GM12878 (cell line): ENCODE data around the gene PPM1G. TPM values are rescaled to one million over a fixed set of nuclear protein-coding genes. Genes with fewer than 3 reads are reported as not detected.

Source experiments
- ATAC-seq: fragments of 200-7000 bp; cut with Tn5 transposase; 3 replicates; pipeline ENCODE4 v1.9.1; 2020; ENCODE audit warnings: mild to moderate bottlenecking, moderate library complexity
- BruUV-seq: library from RNA; stranded (reverse); fragments of 400-500 nt; replicated peaks from 2 replicates; lab custom pipeline; 2021; lab: Mats Ljungman, UMichigan
- CTCF ChIA-PET: fragments of 300-600 bp; sonication (Branson Sonifier 250); formaldehyde crosslinking; extraction: SDS; loops from one replicate; lab custom pipeline; 2021; ENCODE audit warnings: inconsistent platforms; lab: Yijun Ruan, JAX
- POLR2A ChIA-PET: fragments of 350-600 bp; formaldehyde crosslinking; extraction: SDS; loops from one replicate; lab custom pipeline; 2021; ENCODE audit warnings: inconsistent platforms; lab: Charles Lee
- RAD21 ChIA-PET: fragments of 300-600 bp; sonication (Branson Sonifier 250); formaldehyde crosslinking; loops from one replicate; lab custom pipeline; 2023; ENCODE audit warnings: antibody characterized with exemption; ENCODE audit not compliant: unreplicated experiment; lab: Charles Lee
- SMC1A ChIA-PET: fragments of 300-600 bp; sonication (Branson Sonifier 250); formaldehyde crosslinking; loops from one replicate; lab custom pipeline; 2023; ENCODE audit not compliant: unreplicated experiment, uncharacterized antibody; lab: Charles Lee
- DNase-seq: peaks from one replicate; pipeline ENCODE4 v3.0.0-alpha.2; 2011; ENCODE audit warnings: low read depth, low spot score
- FAIRE-seq: peaks from 3 replicates; lab custom pipeline; 2011; peaks lifted over from hg19 to GRCh38; lab: Jason Lieb, UNC
- H2AFZ ChIP-seq: 2 replicates; pipeline ENCODE4 v1.6.0; 2011; ENCODE audit warnings: low read depth, low read length, control low read depth; ENCODE audit not compliant: control insufficient read depth
- H3K27ac ChIP-seq: 2 replicates; pipeline ENCODE4 v1.5.1; 2011; ENCODE audit warnings: control low read depth; ENCODE audit not compliant: control insufficient read depth, insufficient read depth
- H3K27me3 ChIP-seq, 2 experiments: replicated peaks in 1 of 2; 2 replicates each; pipeline versions ENCODE4 v1.6.0 to v1.6.1; 2011; ENCODE audit warnings: low read length in 1 of 2; ENCODE audit not compliant: control insufficient read depth in 2 of 2, insufficient read depth in 2 of 2
- H3K36me3 ChIP-seq, 2 experiments: 2 replicates each; pipeline ENCODE4 v1.5.1; 2011; ENCODE audit warnings: low read length in 1 of 2; ENCODE audit not compliant: control insufficient read depth in 2 of 2, insufficient read depth in 2 of 2
- H3K4me1 ChIP-seq: 2 replicates; pipeline ENCODE4 v1.6.1; 2011; ENCODE audit warnings: mild to moderate bottlenecking, low read length, moderate library complexity, mixed read lengths; ENCODE audit not compliant: control insufficient read depth, insufficient read depth
- H3K4me2 ChIP-seq: 2 replicates; pipeline ENCODE4 v1.6.0; 2011; ENCODE audit warnings: control low read depth; ENCODE audit not compliant: control insufficient read depth, insufficient read depth
- H3K4me3 ChIP-seq: fragments of 200-600 bp; sonication (generic); 2 replicates; pipeline ENCODE4 v1.5.1; 2016
- H3K79me2 ChIP-seq: 2 replicates; pipeline ENCODE4 v1.6.0; 2011; ENCODE audit warnings: low read length; ENCODE audit not compliant: control insufficient read depth, insufficient read depth
- H3K9ac ChIP-seq: 2 replicates; pipeline ENCODE4 v1.8.0; 2011; ENCODE audit warnings: low read length, control low read depth, mixed read lengths; ENCODE audit not compliant: control insufficient read depth, insufficient read depth
- H3K9me3 ChIP-seq: replicated peaks from 3 replicates; pipeline ENCODE4 v1.5.1; 2011; ENCODE audit warnings: mild to moderate bottlenecking, low read length; ENCODE audit not compliant: control insufficient read depth, insufficient read depth
- H4K20me1 ChIP-seq: 2 replicates; pipeline ENCODE4 v1.6.0; 2011; ENCODE audit not compliant: control insufficient read depth, insufficient read depth
- JUNB ChIP-seq: IDR thresholded peaks from 2 replicates; pipeline ENCODE4 v1.6.1; 2016; ENCODE audit warnings: antibody characterized with exemption, mild to moderate bottlenecking
- JUND ChIP-seq: IDR thresholded peaks from 2 replicates; pipeline ENCODE4 v1.6.1; 2012; ENCODE audit warnings: low read depth, mild to moderate bottlenecking, low read length, improper control_type of control experiment, moderate library complexity
- KAT2A ChIP-seq: conservative IDR thresholded peaks from 2 replicates; pipeline ENCODE4 v1.6.1; 2011; ENCODE audit warnings: low read depth, low read length; ENCODE audit not compliant: control insufficient read depth
- LARP7 ChIP-seq: fragments of 450-650 bp; IDR thresholded peaks from 2 replicates; pipeline ENCODE4 v1.6.1; 2017; ENCODE audit warnings: mild to moderate bottlenecking
- MTA2 ChIP-seq: fragments of 450-650 bp; IDR thresholded peaks from 2 replicates; pipeline ENCODE4 v1.6.1; 2016; ENCODE audit warnings: low read depth, mild to moderate bottlenecking, moderate library complexity
- NFYA ChIP-seq: IDR thresholded peaks from 2 replicates; pipeline ENCODE4 v1.6.1; 2011; ENCODE audit warnings: low read depth, mild to moderate bottlenecking, low read length, improper control_type of control experiment, borderline replicate concordance
- NFYB ChIP-seq: IDR thresholded peaks from 2 replicates; pipeline ENCODE4 v1.6.1; 2011; ENCODE audit warnings: low read depth, mild to moderate bottlenecking, low read length, improper control_type of control experiment, moderate library complexity; ENCODE audit not compliant: insufficient read depth
- SREBF2 ChIP-seq: IDR thresholded peaks from 2 replicates; pipeline ENCODE4 v1.6.1; 2012; ENCODE audit warnings: mild to moderate bottlenecking, low read length
- WGBS: methylation state at CpG from one replicate; pipeline ENCODE4 v1.1.6; 2016; ENCODE audit warnings: low lambda C conversion rate; ENCODE audit not compliant: insufficient replicate concordance, insufficient coverage; ENCODE audit errors: missing lambda C conversion rate; 5-methylcytosine and 5-hydroxymethylcytosine counted together
- in situ Hi-C: fragments of 300-500 bp; cut with MboI; formaldehyde crosslinking; loops from 9 replicates; pipeline ENCODE4 v1.14.3; 2018; ENCODE audit warnings: mixed read lengths
- intact Hi-C: fragments of 100-400 bp; cut with micrococcal nuclease; formaldehyde crosslinking; loops from one replicate; pipeline ENCODE4 v1.14.2; 2022; ENCODE audit not compliant: unreplicated experiment
- polyA plus RNA-seq, 11 experiments: library from polyadenylated mRNA; depleted of rRNA in 4 of 11; unstranded in 6 of 11; stranded (reverse) in 5 of 11; fragments of >200 nt; fragmentation: Nextera tagmentation in 4 of 11; fragmentation: Illumina TruSeq in 1 of 11; extraction: Ambion mirVana in 4 of 11; extraction: Trizol in 1 of 11; gene quantifications; 1 replicate in 1 of 11; 2 replicates in 10 of 11; pipeline versions ENCODE4 v1.2.1 to v1.2.3, GENCODE V29; 2011 to 2016; ENCODE audit warnings: inconsistent platforms in 2 of 11, missing spikeins in 2 of 11, low read depth in 1 of 11
- total RNA-seq, 4 experiments: library from RNA; depleted of rRNA in 3 of 4; stranded (reverse); fragments of >200 nt in 3 of 4; fragmentation: Illumina TruSeq in 1 of 4; extraction: Trizol in 1 of 4; gene quantifications; 2 replicates each; pipeline versions ENCODE4 v1.2.1 to v1.2.3, GENCODE V29; 2013 to 2021
- TF ChIP-seq, protein P1 (sequence below): fragments of 450-650 bp; conservative IDR thresholded peaks from 2 replicates; pipeline ENCODE4 v1.6.1; 2017; ENCODE audit warnings: mild to moderate bottlenecking, moderate library complexity
- TF ChIP-seq, protein P2 (sequence below): IDR thresholded peaks from 2 replicates; pipeline ENCODE4 v1.6.1; 2011; ENCODE audit warnings: borderline replicate concordance, low read depth, mild to moderate bottlenecking, moderate library complexity, mixed read lengths, low read length; ENCODE audit not compliant: insufficient read depth; ENCODE audit errors: extremely low read length
- TF ChIP-seq, protein P3 (sequence below): IDR thresholded peaks from 2 replicates; pipeline ENCODE4 v1.6.1; 2011; ENCODE audit warnings: low read depth, mild to moderate bottlenecking, low read length, moderate library complexity, borderline replicate concordance; ENCODE audit errors: extremely low read depth

PPM1G gene
- total and polyA plus RNA-seq, 10 of the 15 experiments (the other 5 are each of a cell fraction or from before 2014, with no cell fraction given): 68.8 to 171 (median 121) TPM

DNA sequence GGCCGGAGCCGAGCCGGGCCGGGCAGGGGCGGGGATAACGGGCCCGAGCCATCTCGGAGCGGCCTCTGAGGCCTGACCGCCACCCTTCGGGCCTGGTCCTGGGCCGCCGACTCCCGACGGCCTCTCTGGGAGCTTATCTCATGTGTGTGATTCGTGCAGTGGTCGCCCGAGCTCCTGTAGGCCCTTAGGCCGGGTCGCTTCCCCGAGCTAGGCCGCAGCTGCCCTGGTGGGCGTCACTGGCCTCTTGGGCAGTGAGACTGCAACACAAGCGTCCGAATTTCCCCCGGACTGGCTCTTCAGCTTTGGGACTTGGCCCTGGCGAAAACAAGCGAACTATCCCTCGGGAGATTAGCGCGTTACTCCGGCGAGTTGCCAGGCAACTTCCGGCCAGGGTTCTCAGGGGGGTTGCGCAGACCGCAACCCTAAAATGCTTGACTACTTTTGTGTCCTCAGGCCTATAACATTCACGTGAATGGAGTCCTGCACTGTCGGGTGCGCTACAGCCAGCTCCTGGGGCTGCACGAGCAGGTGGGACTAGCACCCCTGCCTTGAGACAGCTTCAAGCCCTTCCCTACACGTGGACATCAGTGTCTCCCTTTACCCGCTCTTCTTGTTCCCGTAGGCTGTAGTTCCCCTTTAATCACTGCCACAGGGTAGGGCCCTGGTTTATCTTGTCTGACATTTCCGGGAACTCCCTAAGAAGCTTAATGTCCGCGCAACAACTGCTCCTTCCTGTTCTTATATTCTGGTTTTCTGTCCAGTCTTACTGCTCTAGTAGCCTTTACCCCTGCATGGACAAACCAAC lies 38.4 kb downstream of the PPM1G start (continued):
- TF ChIP-seq, protein P1, sequence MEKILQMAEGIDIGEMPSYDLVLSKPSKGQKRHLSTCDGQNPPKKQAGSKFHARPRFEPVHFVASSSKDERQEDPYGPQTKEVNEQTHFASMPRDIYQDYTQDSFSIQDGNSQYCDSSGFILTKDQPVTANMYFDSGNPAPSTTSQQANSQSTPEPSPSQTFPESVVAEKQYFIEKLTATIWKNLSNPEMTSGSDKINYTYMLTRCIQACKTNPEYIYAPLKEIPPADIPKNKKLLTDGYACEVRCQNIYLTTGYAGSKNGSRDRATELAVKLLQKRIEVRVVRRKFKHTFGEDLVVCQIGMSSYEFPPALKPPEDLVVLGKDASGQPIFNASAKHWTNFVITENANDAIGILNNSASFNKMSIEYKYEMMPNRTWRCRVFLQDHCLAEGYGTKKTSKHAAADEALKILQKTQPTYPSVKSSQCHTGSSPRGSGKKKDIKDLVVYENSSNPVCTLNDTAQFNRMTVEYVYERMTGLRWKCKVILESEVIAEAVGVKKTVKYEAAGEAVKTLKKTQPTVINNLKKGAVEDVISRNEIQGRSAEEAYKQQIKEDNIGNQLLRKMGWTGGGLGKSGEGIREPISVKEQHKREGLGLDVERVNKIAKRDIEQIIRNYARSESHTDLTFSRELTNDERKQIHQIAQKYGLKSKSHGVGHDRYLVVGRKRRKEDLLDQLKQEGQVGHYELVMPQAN: peak; percentile 48; the same call in 1 of the 2 replicates
- no peak for TF ChIP-seq SREBF2
- TF ChIP-seq NFYB: no peak
- TF ChIP-seq, protein P2, sequence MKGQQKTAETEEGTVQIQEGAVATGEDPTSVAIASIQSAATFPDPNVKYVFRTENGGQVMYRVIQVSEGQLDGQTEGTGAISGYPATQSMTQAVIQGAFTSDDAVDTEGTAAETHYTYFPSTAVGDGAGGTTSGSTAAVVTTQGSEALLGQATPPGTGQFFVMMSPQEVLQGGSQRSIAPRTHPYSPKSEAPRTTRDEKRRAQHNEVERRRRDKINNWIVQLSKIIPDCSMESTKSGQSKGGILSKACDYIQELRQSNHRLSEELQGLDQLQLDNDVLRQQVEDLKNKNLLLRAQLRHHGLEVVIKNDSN: no peak

DNA sequence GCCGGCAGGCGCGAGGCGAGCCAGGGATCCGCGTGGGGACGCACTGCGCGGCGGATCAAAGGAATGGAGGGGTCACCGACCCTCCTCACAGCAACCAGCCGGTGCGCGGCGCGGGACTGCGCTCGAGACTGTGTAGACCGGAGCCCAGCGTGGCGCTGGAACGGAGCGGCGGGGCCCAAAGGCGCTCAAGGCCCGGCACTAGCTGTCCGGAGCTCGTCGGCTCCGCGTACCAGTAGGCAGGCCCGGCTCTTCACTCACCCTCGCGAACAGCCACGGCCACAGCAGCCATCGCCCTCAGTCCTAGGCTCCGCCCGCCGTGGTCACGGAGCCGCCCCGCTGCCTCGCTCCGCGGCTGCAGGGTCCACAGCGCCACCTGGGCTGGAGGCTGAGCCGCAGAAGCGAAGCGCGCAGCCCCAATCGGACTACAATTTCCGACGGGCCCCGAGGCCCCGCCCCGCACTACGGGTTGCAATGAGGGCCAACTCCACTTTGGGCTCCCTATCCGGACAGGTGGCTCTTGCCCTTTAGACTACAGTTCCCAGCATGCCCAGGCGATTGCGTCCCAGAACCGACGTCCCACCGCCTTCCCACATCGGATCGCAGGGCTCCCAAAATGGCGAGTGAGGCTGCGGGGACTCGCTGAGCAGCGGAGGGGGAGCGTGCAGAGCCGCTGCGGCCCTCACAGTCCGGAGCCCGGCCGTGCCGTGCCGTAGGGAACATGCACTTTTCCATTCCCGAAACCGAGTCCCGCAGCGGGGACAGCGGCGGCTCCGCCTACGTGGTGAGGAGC lies 39.2 kb downstream of the PPM1G start, which contains the start of the genes EIF2B4 and SNX17:
Gene EIF2B4, minus strand, starts transcription at position 313 of the 790 bp plus-strand sequence. Its CDS starts 24 bp downstream, at position 289.
Gene SNX17, plus strand, starts transcription at position 591 of the 790 bp plus-strand sequence. Its CDS starts 128 bp downstream, at position 719.
- SMC1A ChIA-PET: interaction anchor here (0.6 to 3.2 kb wide), 12 partner anchors 9 to 321 kb away, joined by 3 to 13 read pairs (median 4); partner anchors contain the start of genes GTF3C2 and PPM1G
- TF ChIP-seq, protein P3, sequence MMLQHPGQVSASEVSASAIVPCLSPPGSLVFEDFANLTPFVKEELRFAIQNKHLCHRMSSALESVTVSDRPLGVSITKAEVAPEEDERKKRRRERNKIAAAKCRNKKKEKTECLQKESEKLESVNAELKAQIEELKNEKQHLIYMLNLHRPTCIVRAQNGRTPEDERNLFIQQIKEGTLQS: no peak
- TF ChIP-seq KAT2A (no peak), JUND (no peak), LARP7 (peak; percentile 92), NFYA (no peak), MTA2 (no peak), JUNB (no peak)
- TF ChIP-seq, protein P2: peak; percentile 50

More for the DNA sequence above, 39.2 kb downstream of the PPM1G start, which contains the start of the genes EIF2B4 and SNX17:
- Histone ChIP-seq H3K27me3 (no peaks in the 10 kb centered on the region), H3K9me3 (no peaks in the 10 kb centered on the region), H3K27ac (peak within 1 kb of the TSS; percentile 93), H3K36me3 (peaks cover 10 to 23% of the 10 kb centered on the region in 2 experiments), H4K20me1 (no peaks in the 10 kb centered on the region), H3K9ac (peak within 1 kb of the TSS; percentile 92), H3K4me1 (peaks cover 4% of the 10 kb centered on the region; the same call in 1 of the 2 replicates), H2AFZ (peak within 1 kb of the TSS; percentile 89), H3K4me3 (peak within 1 kb of the TSS; percentile 85), H3K79me2 (peaks cover 40% of the 10 kb centered on the region), H3K4me2 (peak within 1 kb of the TSS; percentile 95)
- RAD21 ChIA-PET: interaction anchor here (0.9 to 2.0 kb wide), 6 partner anchors 10 to 336 kb away, joined by 3 to 7 read pairs (median 4); partner anchors contain the start of genes MPV17, PPM1G and ZNF513
- ATAC-seq (peak; percentile 92), FAIRE-seq (peak; percentile 99), DNase-seq (peak; percentile 97)
- in situ Hi-C loops: no loop called here
- no TSS peak for BruUV-seq
- under 1% methylated on average over 81 of the region's 85 CpGs for WGBS
- intact Hi-C loops: loop anchor here (1.0 to 5.0 kb wide), 4 partner anchors 10 to 47 kb away; partner anchors contain the start of genes GTF3C2, MPV17, PPM1G and ZNF513
- CTCF ChIA-PET: interaction anchor here (0.8 to 2.1 kb wide), 14 partner anchors 10 to 313 kb away, joined by 3 to 14 read pairs (median 4); partner anchors contain the start of genes NRBP1 and PPM1G
- POLR2A ChIA-PET: interaction anchor here (0.6 to 2.3 kb wide), 14 partner anchors 10 to 298 kb away, joined by 3 to 14 read pairs (median 4); partner anchors contain the start of genes GTF3C2, NRBP1, PPM1G and ZNF513
